HepG2 (cell line): ENCODE data around the gene THRSP. TPM values are rescaled to one million over a fixed set of nuclear protein-coding genes. Genes with fewer than 3 reads are reported as not detected.

ENCODE experiments used
- EZH2 ChIP-seq: conservative IDR thresholded peaks from 2 replicates; pipeline ENCODE4 v1.6.1; 2012; ENCODE audit warnings: mild to moderate bottlenecking, low read depth, low read length, moderate library complexity
- HNRNPUL1 ChIP-seq: fragments of 200-400 bp; formaldehyde crosslinking; IDR thresholded peaks from 2 replicates; pipeline ENCODE4 v1.6.1; 2017; ENCODE audit warnings: low read depth, mild to moderate bottlenecking, low read length, moderate library complexity
- RBFOX2 ChIP-seq: fragments of 200-400 bp; formaldehyde crosslinking; IDR thresholded peaks from 2 replicates; pipeline ENCODE4 v1.6.1; 2017; ENCODE audit warnings: low read depth, mild to moderate bottlenecking, low read length
- REST ChIP-seq, 2 experiments: IDR thresholded peaks; 2 replicates each; pipeline ENCODE4 v1.6.1; 2011 to 2012; ENCODE audit warnings: low read length in 2 of 2, borderline replicate concordance in 1 of 2, low read depth in 1 of 2, mild to moderate bottlenecking in 1 of 2, moderate library complexity in 1 of 2
- ZNF441 ChIP-seq: sonication (generic); formaldehyde crosslinking; IDR thresholded peaks from 2 replicates; pipeline ENCODE4 v1.7.0; 2021; ENCODE audit warnings: missing genetic modification reagents, borderline replicate concordance
- ZNF576 ChIP-seq: sonication (generic); formaldehyde crosslinking; IDR thresholded peaks from 2 replicates; pipeline ENCODE4 v1.4.0; 2020; ENCODE audit warnings: mild to moderate bottlenecking, missing genetic modification reagents
- polyA plus RNA-seq, 8 experiments: library from polyadenylated mRNA; depleted of rRNA in 3 of 8; stranded (reverse) in 7 of 8; unstranded in 1 of 8; fragments of >200 nt; fragmentation: Illumina TruSeq in 4 of 8; extraction: Trizol in 4 of 8; gene quantifications; 2 replicates each; pipeline versions ENCODE4 v1.2.1 to v1.2.3, GENCODE V29; 2011 to 2016; ENCODE audit warnings: low read depth in 4 of 8, missing spikeins in 1 of 8, mixed read lengths in 1 of 8; ENCODE audit not compliant: insufficient read depth in 1 of 8
- total RNA-seq, 5 experiments: library from RNA; depleted of rRNA; stranded (reverse); fragments of >200 nt; fragmentation: Illumina TruSeq; extraction: Trizol; gene quantifications; 2 replicates each; pipeline ENCODE4 v1.2.3, GENCODE V29; 2016; ENCODE audit warnings: low read depth in 1 of 5
- TF ChIP-seq, protein P1 (sequence below): sonication (generic); formaldehyde crosslinking; IDR thresholded peaks from 2 replicates; pipeline ENCODE4 v1.5.0; 2020; ENCODE audit warnings: mild to moderate bottlenecking, missing genetic modification reagents, moderate library complexity
- TF ChIP-seq, protein P2 (sequence below): sonication (generic); formaldehyde crosslinking; IDR thresholded peaks from 2 replicates; pipeline ENCODE4 v1.4.0; 2020; ENCODE audit warnings: missing genetic modification reagents, borderline replicate concordance
- TF ChIP-seq, protein P3 (sequence below): sonication (generic); formaldehyde crosslinking; IDR thresholded peaks from 2 replicates; pipeline ENCODE4 v1.5.0; 2020; ENCODE audit warnings: mild to moderate bottlenecking, missing genetic modification reagents, borderline replicate concordance
- TF ChIP-seq, protein P4 (sequence below): sonication (generic); formaldehyde crosslinking; IDR thresholded peaks from 2 replicates; pipeline ENCODE4 v1.4.0; 2020; ENCODE audit warnings: missing genetic modification reagents, borderline replicate concordance

The THRSP gene
- total and polyA plus RNA-seq, 2 of the 13 experiments (the other 11 are each of a cell fraction or from before 2014, with no cell fraction given): 0.13 to 0.58 TPM

- TF ChIP-seq, protein P1, sequence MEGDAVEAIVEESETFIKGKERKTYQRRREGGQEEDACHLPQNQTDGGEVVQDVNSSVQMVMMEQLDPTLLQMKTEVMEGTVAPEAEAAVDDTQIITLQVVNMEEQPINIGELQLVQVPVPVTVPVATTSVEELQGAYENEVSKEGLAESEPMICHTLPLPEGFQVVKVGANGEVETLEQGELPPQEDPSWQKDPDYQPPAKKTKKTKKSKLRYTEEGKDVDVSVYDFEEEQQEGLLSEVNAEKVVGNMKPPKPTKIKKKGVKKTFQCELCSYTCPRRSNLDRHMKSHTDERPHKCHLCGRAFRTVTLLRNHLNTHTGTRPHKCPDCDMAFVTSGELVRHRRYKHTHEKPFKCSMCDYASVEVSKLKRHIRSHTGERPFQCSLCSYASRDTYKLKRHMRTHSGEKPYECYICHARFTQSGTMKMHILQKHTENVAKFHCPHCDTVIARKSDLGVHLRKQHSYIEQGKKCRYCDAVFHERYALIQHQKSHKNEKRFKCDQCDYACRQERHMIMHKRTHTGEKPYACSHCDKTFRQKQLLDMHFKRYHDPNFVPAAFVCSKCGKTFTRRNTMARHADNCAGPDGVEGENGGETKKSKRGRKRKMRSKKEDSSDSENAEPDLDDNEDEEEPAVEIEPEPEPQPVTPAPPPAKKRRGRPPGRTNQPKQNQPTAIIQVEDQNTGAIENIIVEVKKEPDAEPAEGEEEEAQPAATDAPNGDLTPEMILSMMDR (CRISPR knock-in tag): no peak
- TF ChIP-seq EZH2 (no peak), ZNF441 (peak; percentile 89), REST (IDR thresholded peaks at IDR 0.05; ENCODE audit: borderline replicate concordance in 1 of 2, low read depth in 1 of 2, low read length in 2 of 2) (no peak), HNRNPUL1 (no peak), ZNF576 (CRISPR knock-in tag) (no peak), RBFOX2 (no peak)
- TF ChIP-seq, protein P2, sequence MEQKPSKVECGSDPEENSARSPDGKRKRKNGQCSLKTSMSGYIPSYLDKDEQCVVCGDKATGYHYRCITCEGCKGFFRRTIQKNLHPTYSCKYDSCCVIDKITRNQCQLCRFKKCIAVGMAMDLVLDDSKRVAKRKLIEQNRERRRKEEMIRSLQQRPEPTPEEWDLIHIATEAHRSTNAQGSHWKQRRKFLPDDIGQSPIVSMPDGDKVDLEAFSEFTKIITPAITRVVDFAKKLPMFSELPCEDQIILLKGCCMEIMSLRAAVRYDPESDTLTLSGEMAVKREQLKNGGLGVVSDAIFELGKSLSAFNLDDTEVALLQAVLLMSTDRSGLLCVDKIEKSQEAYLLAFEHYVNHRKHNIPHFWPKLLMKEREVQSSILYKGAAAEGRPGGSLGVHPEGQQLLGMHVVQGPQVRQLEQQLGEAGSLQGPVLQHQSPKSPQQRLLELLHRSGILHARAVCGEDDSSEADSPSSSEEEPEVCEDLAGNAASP (CRISPR knock-in tag): peak; percentile 31; the same call in 1 of the 2 replicates
- TF ChIP-seq, protein P3, sequence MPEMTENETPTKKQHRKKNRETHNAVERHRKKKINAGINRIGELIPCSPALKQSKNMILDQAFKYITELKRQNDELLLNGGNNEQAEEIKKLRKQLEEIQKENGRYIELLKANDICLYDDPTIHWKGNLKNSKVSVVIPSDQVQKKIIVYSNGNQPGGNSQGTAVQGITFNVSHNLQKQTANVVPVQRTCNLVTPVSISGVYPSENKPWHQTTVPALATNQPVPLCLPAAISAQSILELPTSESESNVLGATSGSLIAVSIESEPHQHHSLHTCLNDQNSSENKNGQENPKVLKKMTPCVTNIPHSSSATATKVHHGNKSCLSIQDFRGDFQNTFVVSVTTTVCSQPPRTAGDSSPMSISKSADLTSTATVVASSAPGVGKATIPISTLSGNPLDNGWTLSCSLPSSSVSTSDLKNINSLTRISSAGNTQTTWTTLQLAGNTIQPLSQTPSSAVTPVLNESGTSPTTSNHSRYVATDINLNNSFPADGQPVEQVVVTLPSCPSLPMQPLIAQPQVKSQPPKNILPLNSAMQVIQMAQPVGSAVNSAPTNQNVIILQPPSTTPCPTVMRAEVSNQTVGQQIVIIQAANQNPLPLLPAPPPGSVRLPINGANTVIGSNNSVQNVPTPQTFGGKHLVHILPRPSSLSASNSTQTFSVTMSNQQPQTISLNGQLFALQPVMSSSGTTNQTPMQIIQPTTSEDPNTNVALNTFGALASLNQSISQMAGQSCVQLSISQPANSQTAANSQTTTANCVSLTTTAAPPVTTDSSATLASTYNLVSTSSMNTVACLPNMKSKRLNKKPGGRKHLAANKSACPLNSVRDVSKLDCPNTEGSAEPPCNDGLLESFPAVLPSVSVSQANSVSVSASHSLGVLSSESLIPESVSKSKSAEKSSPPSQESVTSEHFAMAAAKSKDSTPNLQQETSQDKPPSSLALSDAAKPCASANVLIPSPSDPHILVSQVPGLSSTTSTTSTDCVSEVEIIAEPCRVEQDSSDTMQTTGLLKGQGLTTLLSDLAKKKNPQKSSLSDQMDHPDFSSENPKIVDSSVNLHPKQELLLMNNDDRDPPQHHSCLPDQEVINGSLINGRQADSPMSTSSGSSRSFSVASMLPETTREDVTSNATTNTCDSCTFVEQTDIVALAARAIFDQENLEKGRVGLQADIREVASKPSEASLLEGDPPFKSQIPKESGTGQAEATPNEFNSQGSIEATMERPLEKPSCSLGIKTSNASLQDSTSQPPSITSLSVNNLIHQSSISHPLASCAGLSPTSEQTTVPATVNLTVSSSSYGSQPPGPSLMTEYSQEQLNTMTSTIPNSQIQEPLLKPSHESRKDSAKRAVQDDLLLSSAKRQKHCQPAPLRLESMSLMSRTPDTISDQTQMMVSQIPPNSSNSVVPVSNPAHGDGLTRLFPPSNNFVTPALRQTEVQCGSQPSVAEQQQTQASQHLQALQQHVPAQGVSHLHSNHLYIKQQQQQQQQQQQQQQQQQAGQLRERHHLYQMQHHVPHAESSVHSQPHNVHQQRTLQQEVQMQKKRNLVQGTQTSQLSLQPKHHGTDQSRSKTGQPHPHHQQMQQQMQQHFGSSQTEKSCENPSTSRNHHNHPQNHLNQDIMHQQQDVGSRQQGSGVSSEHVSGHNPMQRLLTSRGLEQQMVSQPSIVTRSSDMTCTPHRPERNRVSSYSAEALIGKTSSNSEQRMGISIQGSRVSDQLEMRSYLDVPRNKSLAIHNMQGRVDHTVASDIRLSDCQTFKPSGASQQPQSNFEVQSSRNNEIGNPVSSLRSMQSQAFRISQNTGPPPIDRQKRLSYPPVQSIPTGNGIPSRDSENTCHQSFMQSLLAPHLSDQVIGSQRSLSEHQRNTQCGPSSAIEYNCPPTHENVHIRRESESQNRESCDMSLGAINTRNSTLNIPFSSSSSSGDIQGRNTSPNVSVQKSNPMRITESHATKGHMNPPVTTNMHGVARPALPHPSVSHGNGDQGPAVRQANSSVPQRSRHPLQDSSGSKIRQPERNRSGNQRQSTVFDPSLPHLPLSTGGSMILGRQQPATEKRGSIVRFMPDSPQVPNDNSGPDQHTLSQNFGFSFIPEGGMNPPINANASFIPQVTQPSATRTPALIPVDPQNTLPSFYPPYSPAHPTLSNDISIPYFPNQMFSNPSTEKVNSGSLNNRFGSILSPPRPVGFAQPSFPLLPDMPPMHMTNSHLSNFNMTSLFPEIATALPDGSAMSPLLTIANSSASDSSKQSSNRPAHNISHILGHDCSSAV: no peak
- TF ChIP-seq, protein P4, sequence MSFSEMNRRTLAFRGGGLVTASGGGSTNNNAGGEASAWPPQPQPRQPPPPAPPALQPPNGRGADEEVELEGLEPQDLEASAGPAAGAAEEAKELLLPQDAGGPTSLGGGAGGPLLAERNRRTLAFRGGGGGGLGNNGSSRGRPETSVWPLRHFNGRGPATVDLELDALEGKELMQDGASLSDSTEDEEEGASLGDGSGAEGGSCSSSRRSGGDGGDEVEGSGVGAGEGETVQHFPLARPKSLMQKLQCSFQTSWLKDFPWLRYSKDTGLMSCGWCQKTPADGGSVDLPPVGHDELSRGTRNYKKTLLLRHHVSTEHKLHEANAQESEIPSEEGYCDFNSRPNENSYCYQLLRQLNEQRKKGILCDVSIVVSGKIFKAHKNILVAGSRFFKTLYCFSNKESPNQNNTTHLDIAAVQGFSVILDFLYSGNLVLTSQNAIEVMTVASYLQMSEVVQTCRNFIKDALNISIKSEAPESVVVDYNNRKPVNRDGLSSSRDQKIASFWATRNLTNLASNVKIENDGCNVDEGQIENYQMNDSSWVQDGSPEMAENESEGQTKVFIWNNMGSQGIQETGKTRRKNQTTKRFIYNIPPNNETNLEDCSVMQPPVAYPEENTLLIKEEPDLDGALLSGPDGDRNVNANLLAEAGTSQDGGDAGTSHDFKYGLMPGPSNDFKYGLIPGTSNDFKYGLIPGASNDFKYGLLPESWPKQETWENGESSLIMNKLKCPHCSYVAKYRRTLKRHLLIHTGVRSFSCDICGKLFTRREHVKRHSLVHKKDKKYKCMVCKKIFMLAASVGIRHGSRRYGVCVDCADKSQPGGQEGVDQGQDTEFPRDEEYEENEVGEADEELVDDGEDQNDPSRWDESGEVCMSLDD (CRISPR knock-in tag): no peak
Measured at GRCh38 chr11:78061921-78062311, 1.7 kb upstream of the THRSP start (continued).
